Vein endothelial cell (primary cell): ENCODE measurements around the gene C2orf72. TPM values are rescaled to one million over a fixed set of nuclear protein-coding genes. Genes with fewer than 3 reads are reported as not detected.

ENCODE experiments used
- total RNA-seq: library from RNA; depleted of rRNA; stranded (reverse); fragments of >200 nt; gene quantifications from 2 replicates; pipeline ENCODE4 v1.2.3, GENCODE V29; 2012

Gene C2orf72
- total RNA-seq = under 0.01 TPM in 1 of 2 replicates, not detected in the other

DNA sequence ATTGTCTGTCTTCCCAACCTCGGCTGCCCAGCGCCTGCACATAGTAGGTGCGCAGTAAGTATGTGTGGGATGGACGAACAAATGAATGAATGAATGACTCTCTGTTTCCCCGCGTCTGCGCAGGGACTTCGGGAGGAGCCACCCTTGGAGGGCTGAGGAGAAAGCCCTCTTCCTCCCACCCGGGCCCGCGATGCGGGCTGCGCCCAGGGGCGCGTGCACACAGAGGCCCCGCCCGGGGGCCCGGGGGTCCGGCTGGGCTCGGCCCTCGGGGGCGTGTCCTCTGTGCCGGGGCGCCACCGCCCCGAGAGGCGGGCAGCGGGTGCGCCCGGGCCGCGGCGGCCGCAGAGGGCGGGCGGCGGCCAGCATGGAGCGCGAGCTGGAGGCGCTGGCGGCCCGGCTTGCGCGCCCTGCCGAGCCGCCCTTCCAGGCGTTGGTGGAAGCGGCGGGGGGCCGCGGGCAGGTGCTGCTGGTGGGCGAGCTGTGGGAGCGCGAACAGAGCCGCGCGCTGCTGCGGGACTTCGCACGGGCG, at the start of gene C2orf72:
C2orf72 (plus strand) TSS at position 322 of the 529 bp plus-strand sequence; CDS start at position 365, 43 bp downstream.

DNA sequence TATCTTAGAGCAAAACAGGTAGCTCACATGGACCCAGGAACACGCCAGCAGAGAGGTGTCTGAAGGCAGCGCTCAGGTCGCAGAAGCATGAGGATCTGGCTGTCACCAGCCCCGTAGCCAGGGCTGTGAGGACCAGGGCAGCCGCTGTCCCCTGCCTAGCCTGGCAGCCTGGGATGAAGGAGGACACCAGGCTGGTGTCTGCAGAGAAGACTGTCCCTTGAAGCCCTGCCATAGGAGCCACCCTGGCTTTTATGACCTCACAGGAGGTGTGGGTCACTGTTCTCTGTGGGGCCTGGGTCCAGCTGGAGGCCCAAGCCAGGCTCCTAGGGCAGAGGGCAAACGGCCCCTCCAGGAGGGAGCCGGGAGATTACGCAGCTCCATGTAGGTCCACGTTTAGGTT, 41.5 kb upstream of the C2orf72 start, which contains the start of gene SPATA3:
SPATA3 (plus strand) TSS at position 301 of the 400 bp plus-strand sequence. CDS start 113 bp downstream, outside the sequence.

DNA sequence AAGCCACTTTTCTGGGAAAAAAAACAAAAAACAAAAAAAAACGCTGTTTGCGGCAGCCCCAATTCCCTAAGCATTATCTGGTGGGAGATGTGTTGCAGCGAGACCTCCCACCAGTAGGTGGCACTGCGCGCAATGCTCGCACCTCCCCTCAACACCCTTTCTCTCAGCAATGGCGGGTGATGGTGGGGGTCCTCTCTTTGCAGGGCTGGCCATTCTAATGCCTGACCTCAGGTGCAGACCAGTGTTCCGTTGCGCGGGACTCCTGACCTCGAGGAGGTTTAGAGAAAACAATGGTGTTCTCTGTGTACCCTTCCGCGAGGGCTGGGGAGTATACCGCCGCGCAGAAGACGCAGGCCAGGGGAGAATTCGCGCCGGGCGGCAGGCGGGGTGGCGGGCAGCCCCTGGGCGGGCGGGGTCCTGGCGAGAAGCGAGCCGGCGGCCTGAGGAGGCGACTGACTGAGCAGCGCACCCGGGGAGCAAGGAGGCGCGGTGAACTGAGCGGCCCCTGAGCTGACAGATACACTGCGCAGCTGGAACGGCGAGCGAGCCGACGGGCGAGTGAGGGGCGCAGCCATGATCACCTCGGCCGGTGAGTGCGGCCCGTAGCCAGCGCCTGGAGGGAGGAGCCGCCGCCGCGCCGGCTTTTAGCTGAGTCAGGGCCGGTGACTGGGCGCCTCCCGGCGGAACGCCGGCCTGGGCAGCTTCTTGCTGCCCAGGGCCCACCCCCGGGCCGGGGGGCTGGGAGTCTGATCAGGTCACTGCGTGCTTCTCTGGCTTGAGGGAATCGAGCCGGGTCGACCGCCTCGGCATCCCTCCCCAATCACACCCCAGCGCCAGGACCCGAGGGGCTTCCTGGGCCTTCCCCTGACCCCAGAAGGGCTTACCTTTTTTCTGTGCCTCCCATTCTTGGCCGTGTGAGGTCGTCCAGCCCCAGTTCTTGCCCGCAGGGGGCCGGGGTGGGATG, 19.4 kb downstream of the C2orf72 start, which contains the start of gene PSMD1:
PSMD1 (plus strand) TSS at position 415 of the 964 bp plus-strand sequence; CDS start at position 574, 159 bp downstream.

Other genes with a start within 250 kb of the C2orf72 start
- 3.4 and 5.2 TPM in 2 replicates for gene ITM2C, start 172.6 kb upstream of the C2orf72 start, total RNA-seq
- not detected in 2 replicates for gene GPR55, start 112.3 kb upstream of the C2orf72 start, total RNA-seq
- not detected in 2 replicates for gene SPATA3, start 41.4 kb upstream of the C2orf72 start, total RNA-seq
- gene PSMD1, start 19.3 kb downstream of the C2orf72 start, total RNA-seq = 115 and 166 TPM in 2 replicates
- gene HTR2B, start 87.5 kb downstream of the C2orf72 start, total RNA-seq = 1.3 and 1.6 TPM in 2 replicates
- gene ARMC9, start 161.1 kb downstream of the C2orf72 start, total RNA-seq = 17.0 and 21.2 TPM in 2 replicates